SU-DHL-6 (cell line): ENCODE data around the gene EPHB2.

Experiments used
- H2AFZ ChIP-seq: fragments of 200-600 bp; sonication (generic); 2 replicates; pipeline ENCODE4 v1.6.1; 2014; ENCODE audit warnings: low read depth, mild to moderate bottlenecking, moderate library complexity, mixed read lengths, antibody characterized with exemption, low read length; ENCODE audit not compliant: severe bottlenecking
- H3F3A ChIP-seq: fragments of 200-600 bp; shearing (Covaris generic); 2 replicates; pipeline ENCODE4 v1.6.0; 2016; ENCODE audit warnings: antibody characterized with exemption, mild to moderate bottlenecking; ENCODE audit not compliant: insufficient read depth
- H3K27ac ChIP-seq: fragments of 200-600 bp; sonication (generic); 2 replicates; pipeline ENCODE4 v1.5.1; 2016; ENCODE audit warnings: low read depth, mild to moderate bottlenecking, low read length, moderate library complexity, mixed read lengths
- H3K27me3 ChIP-seq: fragments of 200-600 bp; sonication (generic), shearing (Covaris generic); 2 replicates; pipeline ENCODE4 v1.6.0; 2014; ENCODE audit warnings: mild to moderate bottlenecking, low read length
- H3K36me3 ChIP-seq: fragments of 200-600 bp; sonication (generic); 2 replicates; pipeline ENCODE4 v1.6.1; 2014; ENCODE audit warnings: mild to moderate bottlenecking, low read length, mixed read lengths
- H3K4me2 ChIP-seq: fragments of 300-600, 200-600 bp; shearing (Covaris generic), sonication (generic); 2 replicates; pipeline ENCODE4 v1.6.0; 2014; ENCODE audit warnings: low read length, low read depth, mild to moderate bottlenecking; ENCODE audit not compliant: poor library complexity, severe bottlenecking
- H3K4me3 ChIP-seq: fragments of 200-600 bp; sonication (generic); 2 replicates; pipeline ENCODE4 v1.5.1; 2014; ENCODE audit warnings: antibody characterized with exemption, low read length, mild to moderate bottlenecking, mixed read lengths; ENCODE audit not compliant: insufficient read depth, poor library complexity, severe bottlenecking
- H3K79me2 ChIP-seq: fragments of 200-600 bp; sonication (generic); 2 replicates; pipeline ENCODE4 v1.6.1; 2014; ENCODE audit warnings: mild to moderate bottlenecking, low read length, moderate library complexity; ENCODE audit not compliant: insufficient read depth
- H3K9ac ChIP-seq: fragments of 200-600 bp; sonication (generic); 2 replicates; pipeline ENCODE4 v1.7.0; 2014; ENCODE audit warnings: mild to moderate bottlenecking, low read length
- H3K9me2 ChIP-seq: fragments of 200-600 bp; sonication (generic); replicated peaks from 2 replicates; pipeline ENCODE4 v1.6.1; 2014; ENCODE audit warnings: low read length; ENCODE audit not compliant: insufficient read depth
- H3K9me3 ChIP-seq: fragments of 200-600 bp; sonication (generic); 2 replicates; pipeline ENCODE4 v1.6.1; 2014; ENCODE audit warnings: low read length, mixed read lengths; ENCODE audit not compliant: insufficient read depth
- H4K20me1 ChIP-seq: fragments of 200-600 bp; sonication (generic); 2 replicates; pipeline ENCODE4 v1.6.1; 2014; ENCODE audit warnings: low read depth, mild to moderate bottlenecking, antibody characterized with exemption, low read length, moderate library complexity, mixed read lengths
- EZH2phosphoT487 ChIP-seq: fragments of 200-600 bp; sonication (generic), shearing (Covaris generic); conservative IDR thresholded peaks from 2 replicates; pipeline ENCODE4 v1.6.1; 2018; ENCODE audit warnings: mild to moderate bottlenecking, antibody characterized with exemption, low read length, moderate library complexity, mixed read lengths
- TF ChIP-seq, protein P1 (sequence below): fragments of 200-600 bp; sonication (generic); IDR thresholded peaks from one replicate; pipeline ENCODE4 v1.5.1; 2017; ENCODE audit warnings: antibody characterized with exemption, mild to moderate bottlenecking, low read length, moderate library complexity; ENCODE audit not compliant: insufficient read depth, poor library complexity, severe bottlenecking

EPHB2 gene

DNA sequence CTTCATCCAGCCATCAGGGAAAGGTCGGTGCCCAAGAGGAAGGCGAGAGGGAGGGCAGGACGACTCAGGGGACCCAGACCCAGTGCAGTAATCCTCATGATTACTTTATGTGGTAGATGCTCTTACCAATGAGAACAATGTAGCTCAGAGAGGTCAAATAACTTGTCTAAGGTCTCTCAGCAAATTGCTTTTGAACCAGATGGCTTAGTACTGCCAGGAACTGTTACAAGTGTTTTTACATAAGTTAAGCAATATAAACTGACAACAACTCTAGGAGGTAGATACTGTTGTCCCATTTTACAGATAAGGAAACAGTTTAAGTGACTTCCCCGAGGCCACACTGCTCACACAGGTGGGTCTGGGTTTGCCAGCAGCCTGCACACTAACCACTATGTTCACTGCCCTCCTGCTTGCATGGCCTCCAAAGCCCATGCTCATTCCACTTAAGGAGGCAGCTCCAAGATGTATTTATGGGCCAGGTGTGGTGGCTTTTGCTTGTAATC is 150.3 kb downstream of the EPHB2 start:
- Histone ChIP-seq H3K27ac (no peak overlapping the region), H3K27me3 (no peaks in the 10 kb centered on the region), H3K4me2 (no peak overlapping the region), H4K20me1 (no peaks in the 10 kb centered on the region), H3K9me3 (no peaks in the 10 kb centered on the region), H3K4me3 (no peak overlapping the region), H2AFZ (no peak overlapping the region), H3K36me3 (no peaks in the 10 kb centered on the region), H3F3A (no peaks in the 10 kb centered on the region), H3K9me2 (no peaks in the 10 kb centered on the region), H3K9ac (no peak overlapping the region), H3K79me2 (no peaks in the 10 kb centered on the region)
- TF ChIP-seq, protein P1, sequence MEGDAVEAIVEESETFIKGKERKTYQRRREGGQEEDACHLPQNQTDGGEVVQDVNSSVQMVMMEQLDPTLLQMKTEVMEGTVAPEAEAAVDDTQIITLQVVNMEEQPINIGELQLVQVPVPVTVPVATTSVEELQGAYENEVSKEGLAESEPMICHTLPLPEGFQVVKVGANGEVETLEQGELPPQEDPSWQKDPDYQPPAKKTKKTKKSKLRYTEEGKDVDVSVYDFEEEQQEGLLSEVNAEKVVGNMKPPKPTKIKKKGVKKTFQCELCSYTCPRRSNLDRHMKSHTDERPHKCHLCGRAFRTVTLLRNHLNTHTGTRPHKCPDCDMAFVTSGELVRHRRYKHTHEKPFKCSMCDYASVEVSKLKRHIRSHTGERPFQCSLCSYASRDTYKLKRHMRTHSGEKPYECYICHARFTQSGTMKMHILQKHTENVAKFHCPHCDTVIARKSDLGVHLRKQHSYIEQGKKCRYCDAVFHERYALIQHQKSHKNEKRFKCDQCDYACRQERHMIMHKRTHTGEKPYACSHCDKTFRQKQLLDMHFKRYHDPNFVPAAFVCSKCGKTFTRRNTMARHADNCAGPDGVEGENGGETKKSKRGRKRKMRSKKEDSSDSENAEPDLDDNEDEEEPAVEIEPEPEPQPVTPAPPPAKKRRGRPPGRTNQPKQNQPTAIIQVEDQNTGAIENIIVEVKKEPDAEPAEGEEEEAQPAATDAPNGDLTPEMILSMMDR = no peak
- TF ChIP-seq EZH2phosphoT487 = no peak

DNA sequence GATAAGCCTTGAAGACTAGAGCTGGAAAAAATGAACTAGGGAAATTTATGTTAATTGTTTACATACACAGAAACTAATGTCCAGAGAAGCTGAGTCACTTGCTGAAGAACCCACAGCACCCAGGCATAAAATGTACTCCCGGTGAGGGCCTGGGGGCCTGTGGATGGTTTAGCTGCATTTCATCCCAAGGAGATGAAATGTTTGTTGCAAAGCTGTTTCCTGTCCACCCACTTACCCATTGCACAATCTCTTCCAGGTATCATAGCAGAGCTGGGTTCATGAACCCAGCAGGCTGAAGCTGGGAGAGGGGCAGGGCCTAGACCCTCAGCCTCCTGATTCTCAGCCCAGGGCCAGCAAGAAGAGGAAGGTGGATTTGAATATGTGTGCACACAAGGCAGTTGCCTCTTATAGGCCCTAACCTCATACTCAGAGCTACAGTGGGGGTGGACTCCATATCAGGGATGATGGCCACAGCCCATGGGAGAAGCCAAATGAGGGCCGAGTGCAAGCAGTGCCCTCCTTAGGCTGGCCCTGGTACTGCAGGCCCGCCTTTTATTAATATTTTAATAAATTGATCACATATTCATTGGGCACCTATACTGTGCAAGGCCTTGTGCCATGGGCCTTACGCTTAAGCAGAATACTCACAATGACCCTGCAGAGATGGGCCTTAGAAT is 151.3 kb downstream of the EPHB2 start:
- Histone ChIP-seq H3K79me2 (no peaks in the 10 kb centered on the region), H3K27ac (no peak overlapping the region), H3F3A (no peaks in the 10 kb centered on the region), H3K4me2 (no peak overlapping the region), H3K9me2 (no peaks in the 10 kb centered on the region), H3K27me3 (no peaks in the 10 kb centered on the region), H3K4me3 (no peak overlapping the region), H4K20me1 (no peaks in the 10 kb centered on the region), H3K9me3 (no peaks in the 10 kb centered on the region), H3K9ac (no peak overlapping the region), H2AFZ (no peak overlapping the region), H3K36me3 (no peaks in the 10 kb centered on the region)
- no peak for TF ChIP-seq EZH2phosphoT487
- TF ChIP-seq, protein P1 = peak; percentile 9

DNA sequence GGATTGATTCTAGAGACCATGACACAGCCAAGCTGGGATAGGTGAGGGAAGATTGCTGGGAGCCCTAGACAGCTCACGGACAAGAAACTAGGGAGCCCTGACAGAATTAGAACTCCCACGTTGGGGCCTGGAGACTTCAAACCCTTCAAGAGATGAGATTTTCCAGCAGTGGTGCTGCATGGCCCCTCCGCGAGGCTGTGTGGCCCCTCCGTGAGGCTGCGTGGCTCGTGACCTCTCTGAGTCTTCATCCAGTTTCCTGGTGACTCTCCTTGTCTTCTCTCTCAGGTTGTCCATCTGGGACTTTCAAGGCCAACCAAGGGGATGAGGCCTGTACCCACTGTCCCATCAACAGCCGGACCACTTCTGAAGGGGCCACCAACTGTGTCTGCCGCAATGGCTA is 152.1 kb downstream of the EPHB2 start:
- no peaks in the 10 kb centered on the region for H3K9me3 ChIP-seq
- H3K36me3 ChIP-seq = no peaks in the 10 kb centered on the region
- H3K9me2 ChIP-seq = no peaks in the 10 kb centered on the region
- no peaks in the 10 kb centered on the region for H3F3A ChIP-seq
- H3K4me3 ChIP-seq = no peak overlapping the region
- H3K9ac ChIP-seq = no peak overlapping the region
- no peaks in the 10 kb centered on the region for H3K27me3 ChIP-seq
- H4K20me1 ChIP-seq = no peaks in the 10 kb centered on the region
- H3K79me2 ChIP-seq = no peaks in the 10 kb centered on the region
- H3K4me2 ChIP-seq = no peak overlapping the region
- H2AFZ ChIP-seq = no peak overlapping the region
- H3K27ac ChIP-seq = no peak overlapping the region
- no peak for TF ChIP-seq EZH2phosphoT487
- TF ChIP-seq, protein P1 = no peak
